HEK293 (cell line): ENCODE measurements around the gene POF1B.

Experiments used
- CTCF ChIA-PET: fragments of 350-600 bp; formaldehyde crosslinking; extraction: SDS; loops from one replicate; lab custom pipeline; 2021; ENCODE audit warnings: antibody characterized with exemption; lab: Yijun Ruan, JAX
- POLR2A ChIA-PET: fragments of 300-600 bp; formaldehyde crosslinking; extraction: SDS; loops from one replicate; lab custom pipeline; 2020; ENCODE audit warnings: antibody characterized with exemption, inconsistent platforms; lab: Yijun Ruan, JAX
- H3K27ac ChIP-seq: fragments of 200-500 bp; sonication (Bioruptor generic); 2 replicates; pipeline ENCODE4 v1.5.1; 2014; ENCODE audit warnings: low read depth, low read length, control low read depth, inconsistent platforms; ENCODE audit errors: extremely low read depth
- H3K36me3 ChIP-seq, 2 experiments: fragments of 200-500 bp in 1 of 2; sonication (Bioruptor generic) in 1 of 2; 1 replicate in 1 of 2; 2 replicates in 1 of 2; pipeline ENCODE4 v1.5.1; 2014 to 2017; ENCODE audit warnings: inconsistent platforms in 2 of 2, low read length in 2 of 2; ENCODE audit not compliant: control insufficient read depth in 2 of 2, insufficient read depth in 1 of 2
- H3K4me1 ChIP-seq: fragments of 200-500 bp; sonication (Bioruptor generic); 2 replicates; pipeline ENCODE4 v1.5.1; 2014; ENCODE audit warnings: mild to moderate bottlenecking, low read length, inconsistent platforms; ENCODE audit not compliant: control insufficient read depth, insufficient read depth
- H3K4me3 ChIP-seq: 2 replicates; pipeline ENCODE4 v1.5.1; 2011; ENCODE audit warnings: low read depth, mild to moderate bottlenecking, control low read depth, low read length, moderate library complexity
- H3K9me3 ChIP-seq: fragments of 200-500 bp; sonication (Bioruptor generic); 2 replicates; pipeline ENCODE4 v1.5.1; 2014; ENCODE audit warnings: low read depth, low read length, inconsistent platforms; ENCODE audit not compliant: control insufficient read depth, insufficient read depth
- ATF2 ChIP-seq: fragments of 450-650 bp; formaldehyde crosslinking; IDR thresholded peaks from 2 replicates; pipeline ENCODE4 v1.5.1; 2016; ENCODE audit warnings: missing biosample characterization, missing genetic modification characterization, low read depth
- KLF1 ChIP-seq: fragments of 450-650 bp; formaldehyde crosslinking; IDR thresholded peaks from 2 replicates; pipeline ENCODE4 v1.5.1; 2016; ENCODE audit warnings: missing biosample characterization, missing genetic modification characterization
- OVOL3 ChIP-seq: fragments of 450-650 bp; formaldehyde crosslinking; IDR thresholded peaks from 2 replicates; pipeline ENCODE4 v1.5.1; 2016; ENCODE audit warnings: missing biosample characterization, missing genetic modification characterization
- PRDM2 ChIP-seq: fragments of 450-650 bp; formaldehyde crosslinking; IDR thresholded peaks from 2 replicates; pipeline ENCODE4 v1.5.1; 2016; ENCODE audit warnings: missing biosample characterization, missing genetic modification characterization, borderline replicate concordance
- YY1 ChIP-seq: fragments of 450-650 bp; formaldehyde crosslinking; IDR thresholded peaks from 2 replicates; pipeline ENCODE4 v1.5.1; 2018; ENCODE audit warnings: missing biosample characterization, missing genetic modification characterization
- ZBTB8A ChIP-seq: fragments of 450-650 bp; formaldehyde crosslinking; IDR thresholded peaks from 2 replicates; pipeline ENCODE4 v1.5.1; 2016; ENCODE audit warnings: missing biosample characterization, missing genetic modification characterization
- ZFP69B ChIP-seq: fragments of 450-650 bp; formaldehyde crosslinking; IDR thresholded peaks from 2 replicates; pipeline ENCODE4 v1.5.1; 2016; ENCODE audit warnings: missing biosample characterization, missing genetic modification characterization
- ZNF138 ChIP-seq: fragments of 450-650 bp; formaldehyde crosslinking; IDR thresholded peaks from 2 replicates; pipeline ENCODE4 v1.5.1; 2016; ENCODE audit warnings: missing biosample characterization, missing genetic modification characterization, borderline replicate concordance
- ZNF140 ChIP-seq: fragments of 450-650 bp; formaldehyde crosslinking; IDR thresholded peaks from 2 replicates; pipeline ENCODE4 v1.5.1; 2016; ENCODE audit warnings: missing biosample characterization, missing genetic modification characterization
- ZNF157 ChIP-seq: fragments of 450-650 bp; formaldehyde crosslinking; IDR thresholded peaks from 2 replicates; pipeline ENCODE4 v1.5.1; 2016; ENCODE audit warnings: missing biosample characterization, missing genetic modification characterization
- ZNF366 ChIP-seq: fragments of 450-650 bp; formaldehyde crosslinking; conservative IDR thresholded peaks from 2 replicates; pipeline ENCODE4 v1.5.1; 2016; ENCODE audit warnings: missing biosample characterization, missing genetic modification characterization
- ZNF394 ChIP-seq: fragments of 450-650 bp; formaldehyde crosslinking; IDR thresholded peaks from 2 replicates; pipeline ENCODE4 v1.5.1; 2016; ENCODE audit warnings: missing biosample characterization, missing genetic modification characterization, mild to moderate bottlenecking, moderate library complexity, borderline replicate concordance
- ZNF610 ChIP-seq: fragments of 450-650 bp; formaldehyde crosslinking; IDR thresholded peaks from 2 replicates; pipeline ENCODE4 v1.5.1; 2016; ENCODE audit warnings: missing biosample characterization, missing genetic modification characterization, borderline replicate concordance
- ZNF658 ChIP-seq: fragments of 450-650 bp; formaldehyde crosslinking; IDR thresholded peaks from 2 replicates; pipeline ENCODE4; 2016; ENCODE audit warnings: missing biosample characterization, missing genetic modification characterization
- ZNF704 ChIP-seq: fragments of 450-650 bp; formaldehyde crosslinking; IDR thresholded peaks from 2 replicates; pipeline ENCODE4 v1.5.1; 2016; ENCODE audit warnings: missing biosample characterization, missing genetic modification characterization
- ZSCAN30 ChIP-seq: fragments of 450-650 bp; IDR thresholded peaks from 2 replicates; pipeline ENCODE4 v1.5.1; 2018; ENCODE audit warnings: missing biosample characterization, mild to moderate bottlenecking, missing genetic modification characterization, moderate library complexity
- TF ChIP-seq, protein P1 (sequence below): fragments of 450-650 bp; formaldehyde crosslinking; IDR thresholded peaks from 2 replicates; pipeline ENCODE4 v1.5.1; 2016; ENCODE audit warnings: missing biosample characterization, missing genetic modification characterization

Gene POF1B

GRCh38 chrX:85375333-85375738 lies 4.1 kb downstream of the POF1B start:
- H3K36me3 ChIP-seq, result no peaks in the 10 kb centered on the region
- no peaks in the 10 kb centered on the region; the same call in 1 of the 2 replicates for H3K9me3 ChIP-seq
- no peaks in the 10 kb centered on the region for H3K4me1 ChIP-seq
- TF ChIP-seq ZNF366 (tag by site-specific recombination) (no peak), ATF2 (tag by site-specific recombination) (0 out of 2 replicates have a peak, but pooled peaks have one; percentile 44)
- CTCF ChIA-PET, result no interaction called here
- H3K4me3 ChIP-seq, result no peak overlapping the region
- no peak overlapping the region for H3K27ac ChIP-seq
- POLR2A ChIA-PET, result no interaction called here

DNA sequence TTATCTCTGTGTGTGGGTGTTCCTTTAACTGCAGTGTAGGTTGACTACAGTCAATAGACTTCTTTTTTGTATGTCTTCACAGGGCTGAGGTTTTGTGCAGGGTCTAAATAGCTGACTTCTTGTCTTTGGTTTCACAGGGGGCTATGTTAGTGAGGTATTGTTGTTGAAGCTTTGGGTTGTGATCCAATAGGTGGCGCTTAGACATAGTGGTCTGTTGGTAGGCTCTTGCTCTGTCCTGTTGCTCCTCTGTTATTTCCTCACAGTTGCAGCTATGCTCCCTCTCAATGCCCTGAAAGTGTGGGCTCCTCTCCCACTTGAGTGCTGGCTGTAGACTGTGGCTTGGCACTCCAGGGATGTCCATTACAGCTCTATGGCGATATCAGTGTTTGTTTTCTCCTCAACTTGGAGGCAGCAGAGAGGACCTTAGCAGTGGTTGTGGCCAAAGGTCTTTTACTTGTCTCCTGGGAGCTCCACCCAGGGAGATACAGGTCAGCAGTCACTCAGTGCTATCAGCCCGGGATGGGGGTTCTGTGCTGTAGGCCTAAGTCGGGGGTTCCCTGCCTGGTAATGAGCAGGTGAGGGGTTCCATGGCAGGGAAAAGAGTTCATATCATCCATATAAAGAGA lies 14.0 kb downstream of the POF1B start:
- H3K4me3 ChIP-seq, result no peak overlapping the region
- no peak overlapping the region for H3K27ac ChIP-seq
- H3K4me1 ChIP-seq, result no peaks in the 10 kb centered on the region
- no peak for TF ChIP-seq OVOL3 (tag by site-specific recombination)
- no peak for TF ChIP-seq ZSCAN30 (tag by site-specific recombination)
- TF ChIP-seq ZNF138 (tag by site-specific recombination), result no peak
- no peak for TF ChIP-seq ZNF394 (tag by site-specific recombination)
- TF ChIP-seq, protein P1, sequence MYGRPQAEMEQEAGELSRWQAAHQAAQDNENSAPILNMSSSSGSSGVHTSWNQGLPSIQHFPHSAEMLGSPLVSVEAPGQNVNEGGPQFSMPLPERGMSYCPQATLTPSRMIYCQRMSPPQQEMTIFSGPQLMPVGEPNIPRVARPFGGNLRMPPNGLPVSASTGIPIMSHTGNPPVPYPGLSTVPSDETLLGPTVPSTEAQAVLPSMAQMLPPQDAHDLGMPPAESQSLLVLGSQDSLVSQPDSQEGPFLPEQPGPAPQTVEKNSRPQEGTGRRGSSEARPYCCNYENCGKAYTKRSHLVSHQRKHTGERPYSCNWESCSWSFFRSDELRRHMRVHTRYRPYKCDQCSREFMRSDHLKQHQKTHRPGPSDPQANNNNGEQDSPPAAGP, result no peak
- ChIA-PET POLR2A (no interaction called here), CTCF (no interaction called here)
- H3K36me3 ChIP-seq, result no peaks in the 10 kb centered on the region
- no peaks in the 10 kb centered on the region; the same call in 1 of the 2 replicates for H3K9me3 ChIP-seq

GRCh38 chrX:85359051-85359450 lies 20.4 kb downstream of the POF1B start:
- Histone ChIP-seq H3K9me3 (no peaks in the 10 kb centered on the region; the same call in 1 of the 2 replicates), H3K4me3 (no peak overlapping the region), H3K27ac (no peak overlapping the region), H3K36me3 (no peaks in the 10 kb centered on the region), H3K4me1 (no peaks in the 10 kb centered on the region)
- POLR2A ChIA-PET, result no interaction called here
- no peak for TF ChIP-seq ZNF157 (tag by site-specific recombination)
- no peak for TF ChIP-seq ZNF704 (tag by site-specific recombination)
- TF ChIP-seq KLF1 (tag by site-specific recombination), result no peak
- no peak for TF ChIP-seq ZNF140 (tag by site-specific recombination)
- TF ChIP-seq, protein P1, result no peak
- TF ChIP-seq ZNF610, result no peak
- TF ChIP-seq PRDM2 (tag by site-specific recombination), result no peak
- TF ChIP-seq ZFP69B (tag by site-specific recombination), result no peak
- TF ChIP-seq ZNF658 (tag by site-specific recombination), result no peak
- no peak for TF ChIP-seq ZBTB8A (tag by site-specific recombination)
- TF ChIP-seq YY1, result no peak
- CTCF ChIA-PET, result no interaction called here
